ENCODE results near the gene LXN.
"Not testable (repeated sequence)": the region's sequence is repeated elsewhere in the genome, so short reads cannot be mapped to it uniquely, and the experiment has no call there.

The LXN gene, protein sequence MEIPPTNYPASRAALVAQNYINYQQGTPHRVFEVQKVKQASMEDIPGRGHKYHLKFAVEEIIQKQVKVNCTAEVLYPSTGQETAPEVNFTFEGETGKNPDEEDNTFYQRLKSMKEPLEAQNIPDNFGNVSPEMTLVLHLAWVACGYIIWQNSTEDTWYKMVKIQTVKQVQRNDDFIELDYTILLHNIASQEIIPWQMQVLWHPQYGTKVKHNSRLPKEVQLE

DNA sequence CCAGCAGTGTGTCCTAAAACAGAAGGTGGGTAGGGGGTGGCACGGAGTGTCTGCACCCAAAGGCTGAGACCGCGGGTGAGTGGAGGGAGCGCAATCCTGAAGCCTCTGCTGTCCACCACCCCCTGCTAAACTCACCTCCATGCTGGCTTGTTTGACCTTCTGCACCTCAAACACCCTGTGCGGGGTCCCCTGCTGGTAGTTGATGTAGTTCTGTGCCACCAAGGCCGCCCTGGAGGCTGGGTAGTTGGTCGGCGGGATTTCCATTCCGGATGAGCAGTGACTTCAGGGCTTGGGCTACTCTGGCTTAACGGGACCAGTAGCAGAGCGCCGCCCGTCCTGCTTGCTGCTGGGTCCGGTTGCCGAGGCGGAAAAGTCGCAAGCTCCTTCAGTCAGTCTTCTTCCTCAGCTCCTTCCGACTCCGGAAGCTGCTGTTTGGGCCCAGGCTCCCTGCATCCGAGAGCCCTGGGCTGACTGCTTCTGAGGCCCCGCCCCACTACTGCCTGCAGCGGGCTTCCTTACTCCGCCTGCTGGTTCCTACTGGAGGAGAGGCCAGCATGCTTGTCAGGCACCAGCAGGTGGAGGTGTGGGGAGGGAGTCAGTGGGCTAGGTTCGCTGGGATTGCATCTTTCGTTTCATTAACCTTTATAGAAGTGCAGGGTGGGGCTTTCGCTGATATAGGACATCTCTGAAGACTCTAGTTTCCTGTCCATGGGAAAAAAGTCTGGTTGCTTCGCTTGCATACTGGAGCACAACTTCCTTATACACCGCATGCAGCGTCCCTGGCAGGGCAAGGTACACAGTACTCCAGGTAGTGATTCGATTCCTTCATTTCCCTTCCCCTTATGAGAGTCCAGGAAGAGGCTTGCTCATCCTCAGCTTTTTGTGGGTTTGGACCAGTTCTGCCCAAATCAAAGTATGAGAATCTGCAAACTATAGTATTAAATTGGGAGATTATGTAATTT lies at the start of gene LXN:
Gene LXN (minus strand): TSS at position 434 of the 962 bp plus-strand sequence. CDS start 170 bp downstream, at position 264.
- DNase-seq = peak; percentile 83

GRCh38 chr3:158722108-158722507 lies 49.7 kb upstream of the LXN start:
- DNase-seq = peak; percentile 25

DNA sequence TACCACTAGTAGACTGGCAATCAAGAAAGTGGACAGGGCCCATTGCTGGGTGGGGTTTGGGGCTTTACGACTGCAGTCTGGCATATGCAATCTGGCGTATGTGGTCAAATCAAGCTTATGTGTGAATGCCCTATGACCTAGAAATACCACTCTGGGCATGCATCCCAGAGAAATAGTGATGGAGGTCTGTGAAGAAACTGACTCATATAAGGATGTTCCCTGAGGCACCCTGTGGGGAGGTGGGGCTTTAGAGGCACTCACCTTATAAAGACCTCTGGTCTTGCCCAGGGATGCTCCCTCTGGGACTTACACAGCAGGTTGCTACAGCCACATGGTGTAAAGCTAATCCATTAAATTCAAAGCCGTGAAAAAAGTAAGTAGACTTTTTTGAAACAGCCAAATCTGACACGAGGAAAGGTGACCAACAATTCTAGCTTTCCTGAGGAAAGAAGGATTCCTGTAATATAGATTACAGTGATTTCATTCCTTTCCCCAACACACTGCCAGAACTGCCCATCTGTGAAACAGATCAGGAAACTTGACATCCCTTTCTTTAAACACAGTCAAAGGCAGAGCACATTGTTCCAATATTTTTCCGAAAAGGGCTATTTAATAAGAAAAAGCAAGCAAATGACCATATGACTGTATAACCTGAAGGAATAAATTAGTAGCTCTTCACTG lies 46.2 kb upstream of the LXN start:
- no peak for DNase-seq

DNA sequence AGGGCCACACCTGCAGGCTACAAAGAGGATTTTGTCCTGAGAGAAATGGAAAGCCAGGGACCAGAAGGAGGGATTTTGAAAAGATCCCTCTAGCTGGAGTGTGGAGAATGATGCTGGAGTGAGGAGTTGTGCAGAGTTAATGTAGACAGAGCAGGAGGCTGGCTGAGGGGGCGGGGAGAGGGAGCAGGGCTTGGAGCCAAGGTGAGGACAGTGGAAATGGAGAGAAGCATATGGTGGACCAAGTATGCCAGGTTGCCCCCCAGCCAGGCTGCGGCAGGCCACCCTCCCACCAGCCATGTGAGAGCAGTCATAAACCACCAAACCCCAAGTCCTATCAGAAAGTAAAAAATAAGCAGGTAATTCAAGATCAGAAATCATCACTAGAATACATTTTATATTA lies 45.1 kb upstream of the LXN start:
- DNase-seq = no peak

- DNase-seq = no peak
Observed at GRCh38 chr3:158713094-158713499, 40.6 kb upstream of the LXN start.

GRCh38 chr3:158712443-158712842 lies 40.0 kb upstream of the LXN start:
- DNase-seq = no peak

DNA sequence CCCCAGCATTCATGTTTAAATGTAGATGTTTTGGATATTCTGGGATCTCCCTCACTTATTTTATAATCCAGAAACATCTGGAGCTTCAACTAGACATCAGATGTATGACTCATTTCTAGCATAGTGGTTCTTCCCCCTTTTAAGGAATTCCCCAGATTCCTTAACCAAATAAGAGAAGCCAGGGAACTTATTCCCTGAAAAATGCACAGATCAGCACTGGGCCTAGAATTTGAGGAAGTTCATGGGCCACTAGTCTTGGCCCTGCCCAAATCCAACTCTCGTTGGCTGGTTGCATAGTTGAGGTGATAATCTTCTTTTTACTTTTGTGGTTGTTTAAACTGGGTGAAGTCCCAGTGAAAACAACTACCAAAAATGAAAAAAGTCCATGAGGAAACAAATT lies 39.4 kb upstream of the LXN start:
- no peak for DNase-seq

- DNase-seq = no peak
Observed at GRCh38 chr3:158710601-158711000, 38.2 kb upstream of the LXN start.

- DNase-seq = no peak
Observed at GRCh38 chr3:158709666-158710083, 37.2 kb upstream of the LXN start.

- DNase-seq = no peak
Observed at GRCh38 chr3:158703566-158703965, 31.1 kb upstream of the LXN start.

GRCh38 chr3:158702815-158703481 lies 30.5 kb upstream of the LXN start:
- DNase-seq = no peak

DNA sequence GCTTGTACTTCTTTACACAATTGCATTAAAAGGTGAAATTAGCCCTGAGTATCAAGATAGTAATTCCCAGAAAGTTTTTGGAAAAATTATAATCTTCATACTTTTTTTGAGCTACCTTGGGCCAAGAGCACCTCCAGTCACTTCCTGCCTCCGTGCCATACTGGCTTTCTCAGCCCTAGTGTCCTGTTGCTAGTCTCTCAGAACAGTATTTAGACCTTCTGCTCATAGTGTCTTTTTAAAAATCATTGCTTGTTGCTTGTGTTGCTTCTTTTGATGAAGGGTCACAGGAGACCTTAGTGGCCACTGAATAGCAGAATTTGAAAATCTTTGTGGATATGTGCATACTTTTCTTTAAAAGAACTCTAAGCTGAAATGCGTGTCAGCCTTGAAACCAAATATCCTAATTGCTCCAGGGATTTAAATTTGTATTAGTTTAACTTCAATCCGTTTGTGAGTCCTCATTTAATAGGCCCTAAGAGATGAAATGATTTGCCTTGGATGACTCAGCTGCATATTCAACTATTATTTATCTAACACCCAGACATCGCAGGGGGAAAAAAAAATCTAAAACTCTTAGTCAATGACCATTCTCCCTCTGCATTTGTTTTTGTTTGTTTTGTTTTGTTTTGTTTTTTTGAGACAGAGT lies 29.1 kb upstream of the LXN start:
- DNase-seq = no peak

- DNase-seq = no peak
Observed at GRCh38 chr3:158700559-158700958, 28.1 kb upstream of the LXN start.

DNA sequence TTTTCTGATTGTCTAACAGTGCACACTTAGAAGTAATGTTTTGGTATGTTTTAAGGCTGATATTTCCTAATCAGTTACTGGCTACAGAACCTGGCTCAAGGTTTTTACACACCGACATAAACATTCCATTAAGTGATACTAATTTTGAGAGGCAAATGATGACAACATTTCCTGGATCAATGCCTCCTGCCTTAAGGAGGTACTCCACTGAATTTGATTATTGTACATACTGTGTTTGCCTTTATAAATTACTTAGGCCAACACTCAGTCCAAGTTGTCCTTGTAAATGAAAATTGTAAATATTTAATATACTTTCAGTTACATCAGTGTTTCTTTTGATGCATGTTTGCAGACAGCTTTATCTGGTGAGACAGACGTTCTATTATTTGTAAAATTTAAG lies 24.2 kb upstream of the LXN start:
- DNase-seq = no peak

DNA sequence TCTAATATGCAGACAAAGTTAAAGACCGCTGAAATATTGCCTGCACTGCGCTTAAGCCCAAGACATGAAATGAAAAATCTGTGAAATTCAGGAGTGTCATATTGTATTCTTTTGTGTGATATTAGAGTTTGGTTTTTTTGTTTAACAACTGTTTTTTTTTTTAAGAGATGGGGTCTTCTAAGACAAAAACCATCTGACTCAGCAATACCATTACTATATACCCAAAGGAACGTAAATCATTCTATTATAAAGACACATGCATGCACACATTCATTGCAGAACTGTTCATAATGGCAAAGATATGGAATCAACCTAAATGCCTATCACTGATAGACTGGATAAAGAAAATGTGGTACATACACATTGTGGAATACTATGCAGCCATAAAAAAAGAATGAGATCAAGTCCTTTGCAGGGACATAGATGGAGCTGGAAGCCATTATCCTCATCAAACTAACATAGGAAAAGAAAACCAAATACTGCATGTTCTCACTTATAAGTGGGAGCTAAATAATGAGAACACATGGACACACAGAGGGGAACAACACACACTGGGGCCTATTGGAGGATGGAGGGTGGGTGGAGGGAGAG lies 21.5 kb upstream of the LXN start:
- DNase-seq = not testable (repeated sequence)

DNA sequence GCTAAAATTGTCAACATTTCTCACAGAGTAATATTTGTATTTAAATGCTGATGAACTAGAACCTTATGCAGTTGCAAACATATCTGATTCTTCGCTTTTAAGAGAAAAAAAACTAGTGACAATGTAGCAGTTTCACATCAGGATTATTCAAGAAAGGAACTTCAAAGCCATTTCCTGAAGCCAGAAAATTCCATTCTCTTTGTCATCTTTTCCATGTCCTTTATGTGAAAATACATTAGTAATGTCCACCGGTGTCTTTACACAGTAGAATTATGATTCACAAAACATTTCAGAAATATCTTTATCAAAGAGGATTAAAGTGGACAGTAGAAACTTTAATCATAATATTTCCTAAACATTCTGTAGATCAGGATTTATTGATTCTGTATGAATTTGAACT lies 12.7 kb upstream of the LXN start:
- DNase-seq = no peak

- DNase-seq = no peak
Observed at GRCh38 chr3:158683230-158683962, 10.9 kb upstream of the LXN start.

DNA sequence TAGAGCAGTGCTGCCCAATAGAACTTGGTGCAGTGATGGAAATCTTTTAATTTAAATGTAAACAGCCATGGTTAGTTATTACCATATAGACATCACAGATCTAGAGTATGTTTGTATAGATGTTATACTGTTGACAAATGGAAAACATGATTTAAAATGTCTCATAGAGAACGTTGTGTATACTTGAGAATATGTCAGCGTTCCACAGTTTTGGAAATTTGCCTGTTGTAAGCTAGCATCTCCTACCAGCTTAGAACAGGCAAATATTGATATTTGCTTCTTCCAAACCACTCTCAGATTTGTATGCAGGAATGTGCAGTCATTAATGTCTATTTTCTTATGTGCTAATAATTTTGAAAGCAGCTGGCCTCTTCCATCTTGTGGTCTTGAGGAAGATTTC lies 8.4 kb upstream of the LXN start:
- DNase-seq = no peak

- no peak for DNase-seq
Observed at GRCh38 chr3:158679547-158680000, 7.1 kb upstream of the LXN start.

DNA sequence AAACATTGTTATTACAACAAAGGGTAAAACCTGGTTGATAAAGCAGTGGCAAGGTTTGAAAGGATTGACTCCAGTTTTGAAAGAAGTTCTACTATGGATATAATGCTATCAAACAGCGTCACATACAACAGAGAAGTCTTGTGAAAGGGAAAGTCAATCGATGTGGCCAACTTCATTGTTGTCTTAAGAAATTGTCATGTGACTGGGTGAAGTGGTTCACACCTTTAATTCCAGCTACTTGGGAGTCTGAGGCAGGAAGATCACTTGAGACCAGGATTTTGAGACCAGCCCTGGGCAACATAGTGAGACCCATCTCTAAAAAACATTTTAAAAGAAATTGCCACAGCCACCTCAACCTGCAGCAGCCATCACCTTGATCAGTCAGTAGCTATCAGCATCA lies 6.2 kb upstream of the LXN start:
- DNase-seq = no peak

GRCh38 chr3:158671821-158672214 lies 630 bp downstream of the LXN start:
- no peak for DNase-seq
